ENCODE results near the gene RNF8.

- TF ChIP-seq POLR2AphosphoS5 (IDR thresholded peaks at IDR 0.05) = no peak
- no peak for TF ChIP-seq POLR2A (IDR thresholded peaks at IDR 0.05)
Measured at GRCh38 chr6:37368961-37369320, 15.2 kb downstream of the RNF8 start.
